OCI-LY7 (cell line): ENCODE results near the gene RNF148. TPM values are rescaled to one million over a fixed set of nuclear protein-coding genes. Genes with fewer than 3 reads are reported as not detected.
"Not testable (repeated sequence)": the region's sequence is repeated elsewhere in the genome, so short reads cannot be mapped to it uniquely, and the experiment has no call there.

Experiments used
- BruUV-seq: library from RNA; stranded (reverse); fragments of 400-500 nt; replicated peaks from 2 replicates; lab custom pipeline; 2021; lab: Mats Ljungman, UMichigan
- CTCF ChIA-PET: fragments of 300-600 bp; sonication (Branson Sonifier 250); formaldehyde crosslinking; loops from one replicate; lab custom pipeline; 2022; ENCODE audit warnings: antibody characterized with exemption; ENCODE audit not compliant: unreplicated experiment; lab: Charles Lee
- POLR2A ChIA-PET: fragments of 300-600 bp; sonication (Branson Sonifier 250); formaldehyde crosslinking; loops from one replicate; lab custom pipeline; 2022; ENCODE audit warnings: antibody characterized with exemption; lab: Charles Lee
- DNase-seq: peaks from one replicate; pipeline ENCODE4 v3.0.0-alpha.2; 2015; ENCODE audit warnings: low spot score
- H2AFZ ChIP-seq: fragments of 200-600 bp; sonication (generic), shearing (Covaris generic); 2 replicates; pipeline ENCODE4 v1.6.1; 2014; ENCODE audit warnings: mild to moderate bottlenecking, antibody characterized with exemption, low read length, moderate library complexity
- H3K27ac ChIP-seq: fragments of 200-600 bp; sonication (generic); 2 replicates; pipeline ENCODE4 v1.5.1; 2014; ENCODE audit warnings: mixed run types, low read depth, mild to moderate bottlenecking, moderate library complexity, low read length, inconsistent platforms; ENCODE audit not compliant: poor library complexity, severe bottlenecking
- H3K36me3 ChIP-seq: fragments of 200-600 bp; sonication (generic); 2 replicates; pipeline ENCODE4 v1.6.1; 2014; ENCODE audit warnings: mild to moderate bottlenecking, antibody characterized with exemption, low read length, moderate library complexity, mixed read lengths; ENCODE audit not compliant: insufficient read depth
- H3K4me1 ChIP-seq: fragments of 200-600 bp; sonication (generic); 2 replicates; pipeline ENCODE4 v1.5.1; 2014; ENCODE audit warnings: mild to moderate bottlenecking, low read length; ENCODE audit not compliant: insufficient read depth, poor library complexity, severe bottlenecking
- H3K4me2 ChIP-seq: fragments of 200-600 bp; sonication (generic); 2 replicates; pipeline ENCODE4 v1.6.1; 2014; ENCODE audit warnings: mild to moderate bottlenecking, low read length
- H3K4me3 ChIP-seq: fragments of 200-600 bp; sonication (generic); 2 replicates; pipeline ENCODE4 v1.5.1; 2014; ENCODE audit warnings: mild to moderate bottlenecking, low read depth, low read length; ENCODE audit not compliant: poor library complexity, severe bottlenecking
- H3K79me2 ChIP-seq: fragments of 200-600 bp; sonication (generic); 2 replicates; pipeline ENCODE4 v1.6.1; 2016; ENCODE audit warnings: low read depth, mild to moderate bottlenecking, low read length, moderate library complexity, mixed read lengths; ENCODE audit not compliant: insufficient read depth
- H3K9me2 ChIP-seq: fragments of 200-600 bp; sonication (generic); 2 replicates; pipeline ENCODE4 v1.6.1; 2016; ENCODE audit warnings: mild to moderate bottlenecking, low read length, mixed read lengths; ENCODE audit not compliant: insufficient read depth
- H3K9me3 ChIP-seq: fragments of 200-600 bp; sonication (generic); 2 replicates; pipeline ENCODE4 v1.6.1; 2014; ENCODE audit warnings: mild to moderate bottlenecking, mixed run types, low read length, mixed read lengths
- H4K20me1 ChIP-seq: fragments of 200-600 bp; sonication (generic); 2 replicates; pipeline ENCODE4 v1.6.1; 2014; ENCODE audit warnings: mild to moderate bottlenecking, antibody characterized with exemption, low read length, moderate library complexity, mixed read lengths; ENCODE audit not compliant: insufficient read depth
- CTCF ChIP-seq: fragments of 200-600 bp; sonication (generic); conservative IDR thresholded peaks from 2 replicates; pipeline ENCODE4 v1.5.1; 2014; ENCODE audit warnings: mild to moderate bottlenecking, antibody characterized with exemption, low read length, moderate library complexity, mixed read lengths
- EZH2phosphoT487 ChIP-seq: fragments of 200-600 bp; sonication (generic); IDR thresholded peaks from 2 replicates; pipeline ENCODE4 v1.6.1; 2018; ENCODE audit warnings: low read depth, borderline replicate concordance, mild to moderate bottlenecking, mixed run types, antibody characterized with exemption, low read length, moderate library complexity, mixed read lengths
- intact Hi-C: fragments of 100-400 bp; cut with micrococcal nuclease; formaldehyde crosslinking; loops from one replicate; pipeline ENCODE4 v1.10.0; 2022; ENCODE audit not compliant: unreplicated experiment
- total RNA-seq, 2 experiments: library from RNA; depleted of rRNA in 1 of 2; stranded (reverse); fragments of >200 nt in 1 of 2; shearing (Covaris generic) in 1 of 2; gene quantifications; 2 replicates each; pipeline ENCODE4 v1.2.3, GENCODE V29; 2014 to 2022

Gene RNF148
- total RNA-seq, 2 experiments from 2014 or later: not detected

- Histone ChIP-seq H3K4me3 (no peak overlapping the region), H4K20me1 (no peaks in the 10 kb centered on the region), H3K36me3 (no peaks in the 10 kb centered on the region), H3K4me2 (no peak overlapping the region), H3K79me2 (no peaks in the 10 kb centered on the region), H3K9me2 (no peaks in the 10 kb centered on the region), H3K27ac (no peak overlapping the region), H2AFZ (no peak overlapping the region), H3K4me1 (no peaks in the 10 kb centered on the region), H3K9me3 (no peaks in the 10 kb centered on the region)
- intact Hi-C loops: no loop called here
- POLR2A ChIA-PET: interaction anchor here (0.8 to 1.3 kb wide), 2 partner anchors 25 to 285 kb away, joined by 3 read pairs; no protein-coding TSS in a partner anchor
- no TSS peak for BruUV-seq
- CTCF ChIA-PET: no interaction called here
- TF ChIP-seq CTCF (no peak), EZH2phosphoT487 (no peak)
- peak; percentile 16 for DNase-seq
These were observed 16.3 kb downstream of the RNF148 start for GRCh38 chr7:122686360-122686878.

GRCh38 chr7:122684504-122684903 lies 18.2 kb downstream of the RNF148 start:
- no peak for DNase-seq
- BruUV-seq: no TSS peak
- TF ChIP-seq EZH2phosphoT487 (no peak), CTCF (no peak)
- H3K27ac ChIP-seq: no peak overlapping the region
- H4K20me1 ChIP-seq: no peaks in the 10 kb centered on the region
- no peak overlapping the region for H2AFZ ChIP-seq
- H3K79me2 ChIP-seq: no peaks in the 10 kb centered on the region
- CTCF ChIA-PET: no interaction called here
- no peaks in the 10 kb centered on the region for H3K36me3 ChIP-seq
- H3K4me1 ChIP-seq: no peaks in the 10 kb centered on the region
- H3K9me2 ChIP-seq: no peaks in the 10 kb centered on the region
- intact Hi-C loops: no loop called here
- POLR2A ChIA-PET: no interaction called here
- no peak overlapping the region for H3K4me2 ChIP-seq
- H3K4me3 ChIP-seq: no peak overlapping the region
- H3K9me3 ChIP-seq: no peaks in the 10 kb centered on the region

- Histone ChIP-seq H3K27ac (no peak overlapping the region), H3K4me1 (no peaks in the 10 kb centered on the region), H3K9me3 (no peaks in the 10 kb centered on the region), H3K4me3 (no peak overlapping the region), H3K9me2 (no peaks in the 10 kb centered on the region), H3K4me2 (no peak overlapping the region), H2AFZ (no peak overlapping the region), H4K20me1 (no peaks in the 10 kb centered on the region), H3K36me3 (no peaks in the 10 kb centered on the region), H3K79me2 (no peaks in the 10 kb centered on the region)
- TF ChIP-seq EZH2phosphoT487: no peak
- TF ChIP-seq CTCF: no peak
- no TSS peak for BruUV-seq
- DNase-seq: no peak
- intact Hi-C loops: no loop called here
- ChIA-PET POLR2A (no interaction called here), CTCF (no interaction called here)
These were observed 19.7 kb downstream of the RNF148 start for GRCh38 chr7:122682815-122683550.

GRCh38 chr7:122681186-122681585 lies 21.5 kb downstream of the RNF148 start:
- H3K36me3 ChIP-seq, H3K4me2 ChIP-seq, H3K9me3 ChIP-seq, H2AFZ ChIP-seq, H3K27ac ChIP-seq, BruUV-seq, intact Hi-C loops, H3K4me1 ChIP-seq, DNase-seq, H3K79me2 ChIP-seq, H3K9me2 ChIP-seq, H4K20me1 ChIP-seq, H3K4me3 ChIP-seq, CTCF ChIA-PET: not testable (repeated sequence)
- POLR2A ChIA-PET: interaction anchor here (0.6 kb wide), 1 partner anchor 14 kb away, joined by 3 read pairs; no protein-coding TSS in a partner anchor
